HEK293 (cell line): ENCODE data around the gene FAM227B.

Source experiments
- CTCF ChIA-PET: fragments of 350-600 bp; formaldehyde crosslinking; extraction: SDS; loops from one replicate; lab custom pipeline; 2021; ENCODE audit warnings: antibody characterized with exemption; lab: Yijun Ruan, JAX
- POLR2A ChIA-PET: fragments of 300-600 bp; formaldehyde crosslinking; extraction: SDS; loops from one replicate; lab custom pipeline; 2020; ENCODE audit warnings: antibody characterized with exemption, inconsistent platforms; lab: Yijun Ruan, JAX
- H3K27ac ChIP-seq: fragments of 200-500 bp; sonication (Bioruptor generic); 2 replicates; pipeline ENCODE4 v1.5.1; 2014; ENCODE audit warnings: low read depth, low read length, control low read depth, inconsistent platforms; ENCODE audit errors: extremely low read depth
- H3K36me3 ChIP-seq, 2 experiments: fragments of 200-500 bp in 1 of 2; sonication (Bioruptor generic) in 1 of 2; 1 replicate in 1 of 2; 2 replicates in 1 of 2; pipeline ENCODE4 v1.5.1; 2014 to 2017; ENCODE audit warnings: inconsistent platforms in 2 of 2, low read length in 2 of 2; ENCODE audit not compliant: control insufficient read depth in 2 of 2, insufficient read depth in 1 of 2
- H3K4me1 ChIP-seq: fragments of 200-500 bp; sonication (Bioruptor generic); 2 replicates; pipeline ENCODE4 v1.5.1; 2014; ENCODE audit warnings: mild to moderate bottlenecking, low read length, inconsistent platforms; ENCODE audit not compliant: control insufficient read depth, insufficient read depth
- H3K4me3 ChIP-seq: 2 replicates; pipeline ENCODE4 v1.5.1; 2011; ENCODE audit warnings: low read depth, mild to moderate bottlenecking, control low read depth, low read length, moderate library complexity
- H3K9me3 ChIP-seq: fragments of 200-500 bp; sonication (Bioruptor generic); 2 replicates; pipeline ENCODE4 v1.5.1; 2014; ENCODE audit warnings: low read depth, low read length, inconsistent platforms; ENCODE audit not compliant: control insufficient read depth, insufficient read depth
- GLI2 ChIP-seq: fragments of 450-650 bp; formaldehyde crosslinking; IDR thresholded peaks from 2 replicates; pipeline ENCODE4; 2017; ENCODE audit warnings: missing biosample characterization, missing genetic modification characterization, low read depth, borderline replicate concordance
- GLI4 ChIP-seq: fragments of 450-650 bp; formaldehyde crosslinking; IDR thresholded peaks from 2 replicates; pipeline ENCODE4 v1.5.1; 2016; ENCODE audit warnings: missing biosample characterization, missing genetic modification characterization
- GLIS1 ChIP-seq: fragments of 450-650 bp; formaldehyde crosslinking; IDR thresholded peaks from 2 replicates; pipeline ENCODE4 v1.5.1; 2016; ENCODE audit warnings: missing biosample characterization, missing genetic modification characterization
- GLIS2 ChIP-seq: fragments of 450-650 bp; formaldehyde crosslinking; IDR thresholded peaks from 2 replicates; pipeline ENCODE4 v1.5.1; 2016; ENCODE audit warnings: missing biosample characterization, missing genetic modification characterization
- HOXA7 ChIP-seq: sonication (generic); formaldehyde crosslinking; IDR thresholded peaks from 2 replicates; pipeline ENCODE4 v1.8.1; 2022; ENCODE audit warnings: missing genetic modification reagents, borderline replicate concordance
- HOXC10 ChIP-seq: sonication (generic); formaldehyde crosslinking; IDR thresholded peaks from 2 replicates; pipeline ENCODE4 v1.8.1; 2023; ENCODE audit warnings: mild to moderate bottlenecking, missing genetic modification reagents
- KLF1 ChIP-seq: fragments of 450-650 bp; formaldehyde crosslinking; IDR thresholded peaks from 2 replicates; pipeline ENCODE4 v1.5.1; 2016; ENCODE audit warnings: missing biosample characterization, missing genetic modification characterization
- KLF10 ChIP-seq: fragments of 450-650 bp; IDR thresholded peaks from 2 replicates; pipeline ENCODE4 v1.5.1; 2018; ENCODE audit warnings: missing biosample characterization, mild to moderate bottlenecking, missing genetic modification characterization
- KLF7 ChIP-seq: fragments of 450-650 bp; formaldehyde crosslinking; IDR thresholded peaks from 2 replicates; pipeline ENCODE4 v1.5.1; 2016; ENCODE audit warnings: missing biosample characterization, missing genetic modification characterization, borderline replicate concordance
- KLF9 ChIP-seq: fragments of 450-650 bp; formaldehyde crosslinking; IDR thresholded peaks from 2 replicates; pipeline ENCODE4 v1.5.1; 2016; ENCODE audit warnings: missing biosample characterization, missing genetic modification characterization, low read depth
- MZF1 ChIP-seq: fragments of 450-650 bp; formaldehyde crosslinking; IDR thresholded peaks from 2 replicates; pipeline ENCODE4 v1.5.1; 2017; ENCODE audit warnings: missing biosample characterization, missing genetic modification characterization, borderline replicate concordance
- OVOL3 ChIP-seq: fragments of 450-650 bp; formaldehyde crosslinking; IDR thresholded peaks from 2 replicates; pipeline ENCODE4 v1.5.1; 2016; ENCODE audit warnings: missing biosample characterization, missing genetic modification characterization
- SETDB1 ChIP-seq: IDR thresholded peaks from one replicate; pipeline ENCODE4 v1.6.1; 2017; ENCODE audit warnings: mild to moderate bottlenecking, low read length, moderate library complexity, mixed read lengths; ENCODE audit not compliant: insufficient read length
- SP2 ChIP-seq: fragments of 450-650 bp; formaldehyde crosslinking; IDR thresholded peaks from 2 replicates; pipeline ENCODE4 v1.5.1; 2016; ENCODE audit warnings: missing biosample characterization, missing genetic modification characterization
- ZBTB17 ChIP-seq: fragments of 450-650 bp; formaldehyde crosslinking; IDR thresholded peaks from 2 replicates; pipeline ENCODE4 v1.5.1; 2016; ENCODE audit warnings: missing biosample characterization, missing genetic modification characterization
- ZNF112 ChIP-seq: fragments of 450-650 bp; formaldehyde crosslinking; IDR thresholded peaks from 2 replicates; pipeline ENCODE4 v1.5.0; 2017; ENCODE audit warnings: missing biosample characterization, missing genetic modification characterization
- ZNF157 ChIP-seq: fragments of 450-650 bp; formaldehyde crosslinking; IDR thresholded peaks from 2 replicates; pipeline ENCODE4 v1.5.1; 2016; ENCODE audit warnings: missing biosample characterization, missing genetic modification characterization
- ZNF239 ChIP-seq: fragments of 450-650 bp; formaldehyde crosslinking; IDR thresholded peaks from 2 replicates; pipeline ENCODE4 v1.5.1; 2016; ENCODE audit warnings: missing biosample characterization, missing genetic modification characterization
- ZNF248 ChIP-seq: fragments of 450-650 bp; formaldehyde crosslinking; IDR thresholded peaks from 2 replicates; pipeline ENCODE4 v1.5.1; 2017; ENCODE audit warnings: missing biosample characterization, missing genetic modification characterization
- ZNF266 ChIP-seq: fragments of 450-650 bp; formaldehyde crosslinking; IDR thresholded peaks from 2 replicates; pipeline ENCODE4 v1.5.1; 2016; ENCODE audit warnings: missing biosample characterization, missing genetic modification characterization, low read depth
- ZNF274 ChIP-seq, 2 experiments: fragments of 200-500 bp in 1 of 2; fragments of 450-650 bp in 1 of 2; sonication (Bioruptor generic) in 1 of 2; formaldehyde crosslinking in 1 of 2; IDR thresholded peaks; 2 replicates each; pipeline versions ENCODE4 v1.5.1 to v1.6.1; 2014 to 2016; ENCODE audit warnings: borderline replicate concordance in 1 of 2, inconsistent platforms in 1 of 2, low read length in 1 of 2, missing biosample characterization in 1 of 2, missing genetic modification characterization in 1 of 2
- ZNF311 ChIP-seq: fragments of 450-650 bp; formaldehyde crosslinking; IDR thresholded peaks from 2 replicates; pipeline ENCODE4 v1.5.1; 2017; ENCODE audit warnings: missing biosample characterization, missing genetic modification characterization, borderline replicate concordance
- ZNF335 ChIP-seq: fragments of 450-650 bp; formaldehyde crosslinking; conservative IDR thresholded peaks from 2 replicates; pipeline ENCODE4 v1.5.1; 2016; ENCODE audit warnings: missing biosample characterization, missing genetic modification characterization
- ZNF354C ChIP-seq: fragments of 450-650 bp; formaldehyde crosslinking; IDR thresholded peaks from 2 replicates; pipeline ENCODE4 v1.5.1; 2016; ENCODE audit warnings: missing biosample characterization, missing genetic modification characterization, low read depth, borderline replicate concordance
- ZNF404 ChIP-seq: fragments of 450-650 bp; formaldehyde crosslinking; IDR thresholded peaks from 2 replicates; pipeline ENCODE4 v1.5.1; 2017; ENCODE audit warnings: missing biosample characterization, missing genetic modification characterization
- ZNF560 ChIP-seq: fragments of 450-650 bp; formaldehyde crosslinking; IDR thresholded peaks from 2 replicates; pipeline ENCODE4 v1.5.1; 2017; ENCODE audit warnings: missing biosample characterization, missing genetic modification characterization, borderline replicate concordance
- ZNF600 ChIP-seq: fragments of 450-650 bp; formaldehyde crosslinking; IDR thresholded peaks from 2 replicates; pipeline ENCODE4 v1.5.1; 2016; ENCODE audit warnings: missing biosample characterization, missing genetic modification characterization
- ZNF610 ChIP-seq: fragments of 450-650 bp; formaldehyde crosslinking; IDR thresholded peaks from 2 replicates; pipeline ENCODE4 v1.5.1; 2016; ENCODE audit warnings: missing biosample characterization, missing genetic modification characterization, borderline replicate concordance
- ZNF776 ChIP-seq: fragments of 450-650 bp; formaldehyde crosslinking; IDR thresholded peaks from 2 replicates; pipeline ENCODE4 v1.5.0; 2017; ENCODE audit warnings: missing biosample characterization, missing genetic modification characterization, borderline replicate concordance
- ZNF777 ChIP-seq: fragments of 450-650 bp; formaldehyde crosslinking; IDR thresholded peaks from 2 replicates; pipeline ENCODE4 v1.5.1; 2017; ENCODE audit warnings: missing biosample characterization, missing genetic modification characterization, borderline replicate concordance
- TF ChIP-seq, protein P1 (sequence below): fragments of 450-650 bp; formaldehyde crosslinking; IDR thresholded peaks from 2 replicates; pipeline ENCODE4 v1.5.1; 2016; ENCODE audit warnings: missing biosample characterization, missing genetic modification characterization
- TF ChIP-seq, protein P2 (sequence below): fragments of 450-650 bp; formaldehyde crosslinking; IDR thresholded peaks from 2 replicates; pipeline ENCODE4 v1.5.0; 2017; ENCODE audit warnings: missing biosample characterization, missing genetic modification characterization, borderline replicate concordance
- TF ChIP-seq, protein P3 (sequence below): fragments of 450-650 bp; formaldehyde crosslinking; IDR thresholded peaks from 2 replicates; pipeline ENCODE4 v1.5.1; 2017; ENCODE audit warnings: missing biosample characterization, missing genetic modification characterization

The FAM227B gene

DNA sequence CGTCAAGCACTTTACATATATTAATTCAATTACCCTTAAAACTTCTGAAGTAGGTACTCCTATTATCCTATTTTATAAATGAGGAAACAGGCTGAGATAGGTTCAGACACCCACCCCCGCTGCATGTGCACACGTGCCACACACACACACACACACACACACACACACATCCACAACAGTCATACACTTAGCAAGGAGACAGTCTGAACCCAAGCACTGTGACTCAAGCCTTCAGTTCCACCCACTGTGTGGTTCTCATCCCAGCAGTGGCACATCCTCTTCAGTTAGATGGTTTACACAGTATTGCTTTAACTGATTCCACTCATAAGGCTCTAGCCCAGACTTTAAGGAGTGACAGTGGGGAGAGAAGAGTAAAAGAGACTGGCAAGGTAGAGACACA is 288.7 kb downstream of the FAM227B start:
- ChIA-PET POLR2A (no interaction called here), CTCF (interaction anchor here (0.5 kb wide), 1 partner anchor 312 kb away, joined by 3 read pairs; no protein-coding TSS in a partner anchor)
- Histone ChIP-seq H3K4me1 (no peaks in the 10 kb centered on the region), H3K9me3 (no peaks in the 10 kb centered on the region), H3K27ac (no peak overlapping the region), H3K36me3 (peaks cover 0 to 3% of the 10 kb centered on the region in 2 experiments; a peak in 1 of 3 replicates), H3K4me3 (no peak overlapping the region)
- TF ChIP-seq ZNF274 (IDR thresholded peaks at IDR 0.05; ENCODE audit: low read length) (no peak), ZNF274 (tag by site-specific recombination; IDR thresholded peaks at IDR 0.05; ENCODE audit: borderline replicate concordance) (no peak), ZNF600 (tag by site-specific recombination) (no peak), ZNF354C (tag by site-specific recombination) (no peak), KLF9 (tag by site-specific recombination) (no peak), KLF1 (tag by site-specific recombination) (no peak), ZNF335 (tag by site-specific recombination) (no peak), GLI4 (tag by site-specific recombination) (no peak), ZNF610 (tag by site-specific recombination) (no peak), GLIS1 (tag by site-specific recombination) (no peak), GLIS2 (tag by site-specific recombination) (no peak), KLF7 (tag by site-specific recombination) (no peak), ZNF157 (tag by site-specific recombination) (no peak), KLF10 (no peak), HOXC10 (CRISPR knock-in tag) (no peak), OVOL3 (tag by site-specific recombination) (no peak)
- TF ChIP-seq, protein P1, sequence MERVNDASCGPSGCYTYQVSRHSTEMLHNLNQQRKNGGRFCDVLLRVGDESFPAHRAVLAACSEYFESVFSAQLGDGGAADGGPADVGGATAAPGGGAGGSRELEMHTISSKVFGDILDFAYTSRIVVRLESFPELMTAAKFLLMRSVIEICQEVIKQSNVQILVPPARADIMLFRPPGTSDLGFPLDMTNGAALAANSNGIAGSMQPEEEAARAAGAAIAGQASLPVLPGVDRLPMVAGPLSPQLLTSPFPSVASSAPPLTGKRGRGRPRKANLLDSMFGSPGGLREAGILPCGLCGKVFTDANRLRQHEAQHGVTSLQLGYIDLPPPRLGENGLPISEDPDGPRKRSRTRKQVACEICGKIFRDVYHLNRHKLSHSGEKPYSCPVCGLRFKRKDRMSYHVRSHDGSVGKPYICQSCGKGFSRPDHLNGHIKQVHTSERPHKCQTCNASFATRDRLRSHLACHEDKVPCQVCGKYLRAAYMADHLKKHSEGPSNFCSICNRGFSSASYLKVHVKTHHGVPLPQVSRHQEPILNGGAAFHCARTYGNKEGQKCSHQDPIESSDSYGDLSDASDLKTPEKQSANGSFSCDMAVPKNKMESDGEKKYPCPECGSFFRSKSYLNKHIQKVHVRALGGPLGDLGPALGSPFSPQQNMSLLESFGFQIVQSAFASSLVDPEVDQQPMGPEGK (tag by site-specific recombination) = no peak
- TF ChIP-seq, protein P2, sequence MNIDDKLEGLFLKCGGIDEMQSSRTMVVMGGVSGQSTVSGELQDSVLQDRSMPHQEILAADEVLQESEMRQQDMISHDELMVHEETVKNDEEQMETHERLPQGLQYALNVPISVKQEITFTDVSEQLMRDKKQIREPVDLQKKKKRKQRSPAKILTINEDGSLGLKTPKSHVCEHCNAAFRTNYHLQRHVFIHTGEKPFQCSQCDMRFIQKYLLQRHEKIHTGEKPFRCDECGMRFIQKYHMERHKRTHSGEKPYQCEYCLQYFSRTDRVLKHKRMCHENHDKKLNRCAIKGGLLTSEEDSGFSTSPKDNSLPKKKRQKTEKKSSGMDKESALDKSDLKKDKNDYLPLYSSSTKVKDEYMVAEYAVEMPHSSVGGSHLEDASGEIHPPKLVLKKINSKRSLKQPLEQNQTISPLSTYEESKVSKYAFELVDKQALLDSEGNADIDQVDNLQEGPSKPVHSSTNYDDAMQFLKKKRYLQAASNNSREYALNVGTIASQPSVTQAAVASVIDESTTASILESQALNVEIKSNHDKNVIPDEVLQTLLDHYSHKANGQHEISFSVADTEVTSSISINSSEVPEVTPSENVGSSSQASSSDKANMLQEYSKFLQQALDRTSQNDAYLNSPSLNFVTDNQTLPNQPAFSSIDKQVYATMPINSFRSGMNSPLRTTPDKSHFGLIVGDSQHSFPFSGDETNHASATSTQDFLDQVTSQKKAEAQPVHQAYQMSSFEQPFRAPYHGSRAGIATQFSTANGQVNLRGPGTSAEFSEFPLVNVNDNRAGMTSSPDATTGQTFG (tag by site-specific recombination) = no peak
- TF ChIP-seq, protein P3, sequence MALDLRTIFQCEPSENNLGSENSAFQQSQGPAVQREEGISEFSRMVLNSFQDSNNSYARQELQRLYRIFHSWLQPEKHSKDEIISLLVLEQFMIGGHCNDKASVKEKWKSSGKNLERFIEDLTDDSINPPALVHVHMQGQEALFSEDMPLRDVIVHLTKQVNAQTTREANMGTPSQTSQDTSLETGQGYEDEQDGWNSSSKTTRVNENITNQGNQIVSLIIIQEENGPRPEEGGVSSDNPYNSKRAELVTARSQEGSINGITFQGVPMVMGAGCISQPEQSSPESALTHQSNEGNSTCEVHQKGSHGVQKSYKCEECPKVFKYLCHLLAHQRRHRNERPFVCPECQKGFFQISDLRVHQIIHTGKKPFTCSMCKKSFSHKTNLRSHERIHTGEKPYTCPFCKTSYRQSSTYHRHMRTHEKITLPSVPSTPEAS (tag by site-specific recombination) = no peak

DNA sequence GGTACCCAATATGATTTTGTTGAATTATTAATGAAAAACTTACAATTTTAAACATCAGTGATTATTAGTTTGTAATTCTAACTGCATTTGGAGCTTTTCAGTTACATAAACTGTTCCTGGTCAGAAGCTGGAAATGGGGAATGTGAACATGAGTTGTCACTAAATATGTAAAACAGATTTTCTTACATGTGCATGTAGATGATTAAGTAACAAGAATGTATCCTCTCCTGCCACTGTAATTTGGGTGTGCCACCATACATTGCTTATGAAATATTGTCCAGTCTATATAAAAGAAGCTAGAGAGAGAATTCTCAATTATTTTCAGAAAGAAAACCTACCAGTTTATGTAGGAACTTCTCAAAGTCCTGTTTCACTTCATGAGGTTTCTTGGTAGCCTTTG is 289.2 kb downstream of the FAM227B start:
- Histone ChIP-seq H3K36me3 (peaks cover 0 to 3% of the 10 kb centered on the region in 2 experiments; a peak in 1 of 3 replicates), H3K4me3 (no peak overlapping the region), H3K27ac (no peak overlapping the region), H3K4me1 (no peaks in the 10 kb centered on the region), H3K9me3 (no peaks in the 10 kb centered on the region)
- TF ChIP-seq ZNF112 = no peak
- no peak for TF ChIP-seq ZNF248 (tag by site-specific recombination)
- no peak for TF ChIP-seq SETDB1
- no peak for TF ChIP-seq ZNF404
- no peak for TF ChIP-seq ZNF776 (tag by site-specific recombination)
- TF ChIP-seq GLI2 = no peak
- TF ChIP-seq SP2 (tag by site-specific recombination) = no peak
- no peak for TF ChIP-seq ZBTB17 (tag by site-specific recombination)
- no peak for TF ChIP-seq ZNF311 (tag by site-specific recombination)
- no peak for TF ChIP-seq HOXA7
- no peak for TF ChIP-seq ZNF266 (tag by site-specific recombination)
- no peak for TF ChIP-seq ZNF777 (tag by site-specific recombination)
- TF ChIP-seq ZNF560 (tag by site-specific recombination) = no peak
- no peak for TF ChIP-seq MZF1
- TF ChIP-seq OVOL3 (tag by site-specific recombination) = no peak
- no peak for TF ChIP-seq ZNF239
- ChIA-PET POLR2A (no interaction called here), CTCF (interaction anchor here (0.5 kb wide), 1 partner anchor 313 kb away, joined by 3 read pairs; no protein-coding TSS in a partner anchor)
